CD4-positive, alpha-beta T cell treated with Interleukin-6 at 100 ng/mL for 8 hours (primary cell): ENCODE data around the gene HOXB7.

Experiments used
- DNase-seq: peaks from one replicate; pipeline ENCODE4 v3.0.0-alpha.2; 2020; ENCODE audit warnings: mixed read lengths, low spot score

HOXB7 gene

GRCh38 chr17:48636177-48637018 is 25.6 kb upstream of the HOXB7 start:
- DNase-seq = peak; percentile 50

- no peak for DNase-seq
Measured at GRCh38 chr17:48634493-48635208, 23.8 kb upstream of the HOXB7 start.

- DNase-seq = no peak
Measured at GRCh38 chr17:48633266-48633677, 22.5 kb upstream of the HOXB7 start.

- no peak for DNase-seq
Measured at GRCh38 chr17:48632579-48633265, 21.9 kb upstream of the HOXB7 start.

- no peak for DNase-seq
Measured at GRCh38 chr17:48631693-48632578, 21.1 kb upstream of the HOXB7 start.

GRCh38 chr17:48630925-48631692 is 20.3 kb upstream of the HOXB7 start:
- DNase-seq = no peak

- DNase-seq = no peak
Measured at GRCh38 chr17:48630009-48630924, 19.4 kb upstream of the HOXB7 start.

GRCh38 chr17:48629411-48629759 is 18.6 kb upstream of the HOXB7 start:
- no peak for DNase-seq

- no peak for DNase-seq
Measured at GRCh38 chr17:48628649-48629410, 18.0 kb upstream of the HOXB7 start.

GRCh38 chr17:48627623-48628521 is 17.1 kb upstream of the HOXB7 start:
- no peak for DNase-seq

GRCh38 chr17:48627118-48627597 is 16.3 kb upstream of the HOXB7 start:
- DNase-seq = no peak

GRCh38 chr17:48626245-48627117 is 15.7 kb upstream of the HOXB7 start, which contains the start of gene HOXB9:
Gene HOXB9, minus strand, starts transcription at chr17:48626358. Its CDS starts 89 bp downstream, at chr17:48626269.
- DNase-seq = no peak

GRCh38 chr17:48625495-48626244 is 14.9 kb upstream of the HOXB7 start:
- peak; percentile 19 for DNase-seq

GRCh38 chr17:48624544-48625494 is 14.0 kb upstream of the HOXB7 start:
- DNase-seq = no peak

GRCh38 chr17:48624118-48624517 is 13.3 kb upstream of the HOXB7 start:
- no peak for DNase-seq
